PC-3 (cell line): ENCODE measurements around the gene TCOF1. TPM values are rescaled to one million over a fixed set of nuclear protein-coding genes. Genes with fewer than 3 reads are reported as not detected.

Source experiments
- ATAC-seq: fragments of 200-7000 bp; cut with Tn5 transposase; 2 replicates; pipeline ENCODE4 v1.9.1; 2020; ENCODE audit warnings: mild to moderate bottlenecking, moderate library complexity
- BruUV-seq: library from RNA; stranded (reverse); fragments of 400-500 nt; replicated peaks from 2 replicates; lab custom pipeline; 2021; lab: Mats Ljungman, UMichigan
- CTCF ChIA-PET: fragments of 300-600 bp; sonication (Branson Sonifier 250); formaldehyde crosslinking; loops from one replicate; lab custom pipeline; 2022; ENCODE audit warnings: antibody characterized with exemption; lab: Charles Lee
- POLR2A ChIA-PET: fragments of 300-600 bp; sonication (Branson Sonifier 250); formaldehyde crosslinking; loops from one replicate; lab custom pipeline; 2022; ENCODE audit warnings: antibody characterized with exemption; ENCODE audit not compliant: unreplicated experiment; lab: Charles Lee
- DNase-seq: peaks from one replicate; pipeline ENCODE4 v3.0.0-alpha.2; 2015
- H2AFZ ChIP-seq: fragments of 300-600 bp; sonication (generic); 2 replicates; pipeline ENCODE4 v1.6.0; 2016; ENCODE audit warnings: antibody characterized with exemption, low read length
- H3F3A ChIP-seq: fragments of 300-600 bp; sonication (generic); one replicate; pipeline ENCODE4 v1.6.0; 2017; ENCODE audit warnings: antibody characterized with exemption, low read length, control low read depth, mild to moderate bottlenecking; ENCODE audit not compliant: unreplicated experiment
- H3K27ac ChIP-seq: fragments of 300-600 bp; sonication (generic); 2 replicates; pipeline ENCODE4 v1.5.1; 2016; ENCODE audit warnings: mild to moderate bottlenecking, low read length
- H3K27me3 ChIP-seq: fragments of 300-600 bp; sonication (generic); 2 replicates; pipeline ENCODE4 v1.6.1; 2016; ENCODE audit warnings: low read length, mixed read lengths
- H3K36me3 ChIP-seq: fragments of 300-600 bp; sonication (generic); 2 replicates; pipeline ENCODE4 v1.6.1; 2016; ENCODE audit warnings: low read depth, mixed run types, low read length, mixed read lengths
- H3K4me1 ChIP-seq: fragments of 300-600 bp; sonication (generic); 2 replicates; pipeline ENCODE4 v1.5.1; 2016; ENCODE audit warnings: low read length; ENCODE audit not compliant: insufficient read depth
- H3K4me2 ChIP-seq: fragments of 300-600 bp; sonication (generic); 2 replicates; pipeline ENCODE4 v1.6.0; 2016; ENCODE audit warnings: low read length
- H3K4me3 ChIP-seq: fragments of 300-600 bp; sonication (generic); 2 replicates; pipeline ENCODE4 v1.5.1; 2016; ENCODE audit warnings: mild to moderate bottlenecking, low read length, mixed read lengths
- H3K79me2 ChIP-seq: fragments of 300-600 bp; sonication (generic); 2 replicates; pipeline ENCODE4 v1.6.1; 2017; ENCODE audit warnings: low read length, mixed read lengths
- H3K9ac ChIP-seq: fragments of 300-600 bp; sonication (generic); 2 replicates; pipeline ENCODE4 v1.6.0; 2016; ENCODE audit warnings: mild to moderate bottlenecking, low read length
- H3K9me2 ChIP-seq: fragments of 300-600 bp; sonication (generic); replicated peaks from 2 replicates; pipeline ENCODE4 v1.6.1; 2016; ENCODE audit warnings: mixed run types, low read length, mixed read lengths
- H3K9me3 ChIP-seq: fragments of 300-600 bp; sonication (generic); 2 replicates; pipeline ENCODE4 v1.6.1; 2016; ENCODE audit warnings: low read length, mixed read lengths
- H4K20me1 ChIP-seq: fragments of 300-600 bp; sonication (generic); 2 replicates; pipeline ENCODE4 v1.6.1; 2016; ENCODE audit warnings: low read length, mixed read lengths
- CTCF ChIP-seq: fragments of 300-600 bp; sonication (generic); conservative IDR thresholded peaks from 2 replicates; pipeline ENCODE4 v1.5.1; 2017; ENCODE audit warnings: antibody characterized with exemption, low read depth, mild to moderate bottlenecking, low read length
- EZH2 ChIP-seq: fragments of 300-600 bp; sonication (generic); IDR thresholded peaks from one replicate; pipeline ENCODE4 v1.6.1; 2017; ENCODE audit warnings: antibody characterized with exemption, mild to moderate bottlenecking, low read length; ENCODE audit not compliant: unreplicated experiment
- EZH2phosphoT487 ChIP-seq: fragments of 300-600 bp; sonication (generic); IDR thresholded peaks from 2 replicates; pipeline ENCODE4 v1.6.1; 2018; ENCODE audit warnings: mild to moderate bottlenecking, antibody characterized with exemption, low read length, borderline replicate concordance
- intact Hi-C: fragments of 100-400 bp; cut with micrococcal nuclease; formaldehyde crosslinking; loops from 2 replicates; pipeline ENCODE4 v1.9.0; 2023
- total RNA-seq: library from RNA; depleted of rRNA; stranded (reverse); fragments of >200 nt; gene quantifications from 2 replicates; pipeline ENCODE4 v1.2.3, GENCODE V29; 2014

Gene TCOF1
- total RNA-seq, 1 experiment from 2014 or later: 113 TPM

- Histone ChIP-seq H2AFZ (no peak overlapping the region), H3K9me3 (no peaks in the 10 kb centered on the region), H3K4me1 (peaks cover 6% of the 10 kb centered on the region; the same call in 1 of the 2 replicates), H3K27ac (no peak overlapping the region), H3K4me3 (no peak overlapping the region), H3K79me2 (peaks cover 1% of the 10 kb centered on the region), H3K9me2 (no peaks in the 10 kb centered on the region), H3K27me3 (no peaks in the 10 kb centered on the region), H3K36me3 (peaks cover 28% of the 10 kb centered on the region), H3K9ac (no peak overlapping the region), H4K20me1 (peaks cover 34% of the 10 kb centered on the region), H3K4me2 (no peak overlapping the region), H3F3A (peaks cover 11% of the 10 kb centered on the region)
- TF ChIP-seq EZH2phosphoT487 (no peak), EZH2 (no peak), CTCF (no peak)
- intact Hi-C loops: no loop called here
- no TSS peak for BruUV-seq
- no peak for DNase-seq
- ATAC-seq: peak; percentile 12; the same call in 1 of the 2 replicates
- POLR2A ChIA-PET: no interaction called here
- CTCF ChIA-PET: no interaction called here
Observed at GRCh38 chr5:150440948-150441812, 83.7 kb downstream of the TCOF1 start.

DNA sequence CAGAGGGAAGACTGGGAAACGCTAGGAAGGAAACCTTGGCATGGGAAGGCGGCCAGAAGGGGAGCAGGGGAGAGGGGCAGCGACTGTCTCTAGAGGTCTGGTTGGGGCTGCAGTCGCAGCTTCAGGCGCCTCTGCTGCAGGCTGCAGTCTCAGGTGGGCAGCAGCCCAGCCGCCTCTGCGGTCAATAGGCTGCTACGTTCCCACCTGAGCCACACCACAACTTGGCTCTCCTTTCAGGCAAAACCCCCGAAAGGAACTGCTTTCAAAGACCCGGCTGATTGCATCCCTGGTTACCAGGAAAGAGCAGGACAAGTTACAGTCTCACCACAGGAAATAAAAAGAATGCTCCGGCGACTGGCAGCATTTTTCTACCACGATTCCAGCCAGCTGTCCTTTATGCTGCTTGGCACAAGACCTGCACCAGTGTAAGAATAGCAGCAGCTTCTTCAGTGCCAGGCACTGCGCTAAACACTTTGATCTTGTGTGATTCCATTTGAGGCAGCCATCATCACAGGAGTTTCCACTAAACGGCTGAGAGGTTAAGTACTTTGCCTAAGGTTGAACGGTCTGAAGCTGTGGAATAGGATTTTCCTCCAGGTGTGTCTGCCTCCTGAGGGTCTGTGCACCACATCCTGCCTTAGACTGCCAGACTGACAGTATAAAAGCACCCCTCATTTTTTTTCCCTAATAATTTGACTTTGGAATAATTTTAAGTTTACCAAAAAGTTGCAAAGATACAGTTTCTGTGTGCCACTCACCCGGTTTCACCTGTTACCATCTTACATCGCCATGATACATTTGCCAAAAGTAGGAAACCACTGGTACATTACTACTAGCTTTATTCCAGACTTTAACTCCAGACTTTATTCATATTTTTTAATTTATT is 84.6 kb downstream of the TCOF1 start:
- peaks cover 10% of the 10 kb centered on the region for H3K79me2 ChIP-seq
- no peak overlapping the region for H3K9ac ChIP-seq
- no peak overlapping the region for H3K4me2 ChIP-seq
- TF ChIP-seq EZH2phosphoT487 (no peak), EZH2 (no peak), CTCF (no peak)
- ATAC-seq (peak; percentile 21), DNase-seq (peak; percentile 11)
- no peaks in the 10 kb centered on the region for H3K9me3 ChIP-seq
- H4K20me1 ChIP-seq: peaks cover 43% of the 10 kb centered on the region
- no peak overlapping the region for H3K4me3 ChIP-seq
- no TSS peak for BruUV-seq
- H3K36me3 ChIP-seq: peaks cover 37% of the 10 kb centered on the region
- no peaks in the 10 kb centered on the region for H3K27me3 ChIP-seq
- peaks cover 20% of the 10 kb centered on the region for H3F3A ChIP-seq
- no peak overlapping the region for H2AFZ ChIP-seq
- no peaks in the 10 kb centered on the region for H3K4me1 ChIP-seq
- intact Hi-C loops: no loop called here
- ChIA-PET CTCF (no interaction called here), POLR2A (interaction anchor here (0.6 kb wide), 1 partner anchor 336 kb away, joined by 3 read pairs; the partner anchor contains the start of gene SMIM3)
- no peaks in the 10 kb centered on the region for H3K9me2 ChIP-seq
- H3K27ac ChIP-seq: no peak overlapping the region
